ENCODE data around the gene NRL. TPM values are rescaled to one million over a fixed set of nuclear protein-coding genes. Genes with fewer than 3 reads are reported as not detected.

The NRL gene
- total RNA-seq, 1 experiment from 2014 or later = 2.5 TPM

- H3K23me2 ChIP-seq (ENCODE audit: insufficient read length, low read depth, low read length, poor library complexity, severe bottlenecking) = no peaks in the 10 kb centered on the region
- no peak overlapping the region for H3K27ac ChIP-seq (ENCODE audit: insufficient read length, low read depth, low read length)
- H4K8ac ChIP-seq (replicated peaks; ENCODE audit: insufficient read length, low read depth, low read length) = no peak overlapping the region
- no peak overlapping the region for H3K14ac ChIP-seq (ENCODE audit: insufficient read depth, low read length)
- H3T11ph ChIP-seq (ENCODE audit: low read length) = no peak overlapping the region
- H4K91ac ChIP-seq (ENCODE audit: insufficient read length, low read depth, low read length) = no peak overlapping the region
- H4K20me1 ChIP-seq (ENCODE audit: control insufficient read depth, insufficient read depth, insufficient read length) = no peaks in the 10 kb centered on the region
- Mint-ChIP-seq H3K27me3 (ENCODE audit: low read depth) (no peaks in the 10 kb centered on the region), H3K4me3 (no peak overlapping the region), H3K36me3 (ENCODE audit: insufficient read depth in 1 of 3, low read depth in 3 of 3) (peaks cover 2 to 17% (median 15%) of the 10 kb centered on the region in 3 experiments; a peak in 6 of 7 replicates), H3K4me1 (no peaks in the 10 kb centered on the region), H3K27ac (no peak overlapping the region), H3K9me3 (no peaks in the 10 kb centered on the region)
- no peaks in the 10 kb centered on the region for H3K4me1 ChIP-seq (ENCODE audit: insufficient read depth, low read length)
- H3K23ac ChIP-seq (ENCODE audit: insufficient read length, low read depth, low read length) = no peak overlapping the region
- H3K4ac ChIP-seq (ENCODE audit: low read depth, low read length) = no peak overlapping the region
- no peak overlapping the region for H2AK5ac ChIP-seq (ENCODE audit: insufficient read length, low read length)
- H2BK15ac ChIP-seq (ENCODE audit: low read depth, low read length) = no peak overlapping the region
- no peaks in the 10 kb centered on the region for H3K9me3 ChIP-seq (ENCODE audit: control insufficient read depth, low read depth, low read length)
- no peak overlapping the region for H3K9ac ChIP-seq (ENCODE audit: extremely low read depth, insufficient read length, low read length)
- no peaks in the 10 kb centered on the region for H3K79me2 ChIP-seq (ENCODE audit: insufficient read depth, low read length)
- H3K27me3 ChIP-seq (ENCODE audit: insufficient read depth, low read length) = no peaks in the 10 kb centered on the region
- H3K4me2 ChIP-seq (ENCODE audit: insufficient read depth, insufficient read length, low read length) = no peak overlapping the region
- no peak overlapping the region for H2BK12ac ChIP-seq (ENCODE audit: insufficient read length, low read depth, low read length)
- WGBS (ENCODE audit: extremely low coverage, insufficient read length, low lambda C conversion rate) = no CpG with 5 or more reads among the region's 2 CpGs
- no peak overlapping the region for H3K18ac ChIP-seq (ENCODE audit: insufficient read length, low read depth, low read length)
- no peak overlapping the region for H2AFZ ChIP-seq (ENCODE audit: low read length)
- H2BK5ac ChIP-seq (ENCODE audit: insufficient read length, low read length) = no peak overlapping the region
- no peak overlapping the region for H3K56ac ChIP-seq (ENCODE audit: insufficient read length, low read depth, low read length)
- no peaks in the 10 kb centered on the region for H3K79me1 ChIP-seq (ENCODE audit: insufficient read depth, low read depth, low read length, poor library complexity, severe bottlenecking)
- no peak overlapping the region for H2BK20ac ChIP-seq (ENCODE audit: low read depth, low read length, poor library complexity, severe bottlenecking)
- no peak overlapping the region for H4K5ac ChIP-seq (ENCODE audit: insufficient read length, low read depth, low read length)
- no peak for TF ChIP-seq CTCF (conservative IDR thresholded peaks at IDR 0.05)
- no peak overlapping the region for H2BK120ac ChIP-seq (ENCODE audit: low read depth, low read length, poor library complexity, severe bottlenecking)
- DNase-seq = no peak
Observed at GRCh38 chr14:24127673-24128072, 12.9 kb upstream of the NRL start.

Data from H9 (cell line).